GM12892 (cell line): ENCODE data around the gene SLC35A2.

Source experiments
- POLR2A ChIP-seq: IDR thresholded peaks from 2 replicates; pipeline ENCODE4 v1.6.1; 2011; ENCODE audit warnings: low read depth, low read length, control low read depth
- POLR2AphosphoS5 ChIP-seq: IDR thresholded peaks from 2 replicates; pipeline ENCODE4 v1.6.1; 2011; ENCODE audit warnings: low read depth, low read length, control low read depth
- TAF1 ChIP-seq: IDR thresholded peaks from 2 replicates; pipeline ENCODE4 v1.6.1; 2011; ENCODE audit warnings: low read depth, mild to moderate bottlenecking, control low read depth, low read length, borderline replicate concordance

GRCh38 chrX:48899078-48899410 lies 12.4 kb downstream of the SLC35A2 start:
- TF ChIP-seq POLR2AphosphoS5, result no peak
- no peak for TF ChIP-seq POLR2A
- no peak for TF ChIP-seq TAF1
